ENCODE measurements around the gene KLHDC7B. TPM values are rescaled to one million over a fixed set of nuclear protein-coding genes. Genes with fewer than 3 reads are reported as not detected.
A peak's percentile ranks its signal among the peaks of the same experiment; 100 is the strongest.

The KLHDC7B gene
- total RNA-seq, 1 donor from 2014 or later = 7.2 TPM

DNA sequence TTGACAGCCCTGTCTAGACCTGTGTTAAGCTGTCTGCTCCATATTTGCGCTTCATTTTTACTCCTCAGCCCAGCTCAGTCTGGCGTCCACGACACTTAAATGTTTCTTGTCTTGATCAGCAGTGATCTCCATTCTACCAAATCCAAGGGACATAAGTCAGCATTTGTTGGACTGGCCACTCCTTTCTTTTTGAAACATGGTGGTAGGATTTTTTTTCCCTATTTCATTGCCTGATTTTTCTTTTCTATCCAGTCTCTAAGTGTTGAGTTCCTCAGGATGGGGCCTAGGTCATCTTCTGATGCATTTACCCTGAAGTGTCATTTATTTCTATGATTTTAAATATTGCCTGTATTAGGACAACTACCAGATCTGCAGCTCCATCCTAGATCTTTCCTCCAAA is 36.8 kb upstream of the KLHDC7B start:
- Mint-ChIP-seq H3K9me3 (ENCODE audit: low read depth) (no peaks in the 10 kb centered on the region), H3K4me3 (ENCODE audit: unreplicated experiment) (peak overlapping the region; percentile 89), H3K36me3 (ENCODE audit: low read depth) (peaks cover 1% of the 10 kb centered on the region), H3K4me1 (ENCODE audit: low read depth) (peaks cover 13% of the 10 kb centered on the region), H3K27ac (ENCODE audit: unreplicated experiment) (peak overlapping the region; percentile 94), H3K27me3 (ENCODE audit: low read depth) (no peaks in the 10 kb centered on the region)
- TF ChIP-seq CTCF (IDR thresholded peaks at IDR 0.05) = no peak
- DNase-seq (ENCODE audit: low spot score) = no peak

DNA sequence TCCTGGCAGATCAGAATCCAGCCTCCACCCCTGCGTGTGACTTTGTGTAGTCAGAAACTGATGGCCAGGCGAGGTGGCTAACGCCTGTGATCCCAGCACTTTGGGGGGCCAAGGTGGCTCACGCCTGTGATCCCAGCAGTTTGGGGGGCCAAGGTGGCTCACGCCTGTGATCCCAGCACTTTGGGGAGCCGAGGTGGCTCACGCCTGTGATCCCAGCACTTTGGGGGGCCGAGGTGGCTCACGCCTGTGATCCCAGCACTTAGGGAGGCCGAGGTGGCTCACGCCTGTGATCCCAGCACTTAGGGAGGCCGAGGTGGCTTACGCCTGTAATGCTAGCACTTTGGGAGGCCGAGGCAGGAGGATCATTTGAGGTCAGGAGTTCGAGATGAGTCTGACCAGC is 32.5 kb upstream of the KLHDC7B start:
- Mint-ChIP-seq H3K4me3 (ENCODE audit: unreplicated experiment) (no peak overlapping the region), H3K36me3 (ENCODE audit: low read depth) (peaks cover 5% of the 10 kb centered on the region), H3K4me1 (ENCODE audit: low read depth) (peaks cover 11% of the 10 kb centered on the region), H3K27ac (ENCODE audit: unreplicated experiment) (no peak overlapping the region), H3K9me3 (ENCODE audit: low read depth) (no peaks in the 10 kb centered on the region), H3K27me3 (ENCODE audit: low read depth) (no peaks in the 10 kb centered on the region)
- no peak for TF ChIP-seq CTCF (IDR thresholded peaks at IDR 0.05)
- no peak for DNase-seq (ENCODE audit: low spot score)

DNA sequence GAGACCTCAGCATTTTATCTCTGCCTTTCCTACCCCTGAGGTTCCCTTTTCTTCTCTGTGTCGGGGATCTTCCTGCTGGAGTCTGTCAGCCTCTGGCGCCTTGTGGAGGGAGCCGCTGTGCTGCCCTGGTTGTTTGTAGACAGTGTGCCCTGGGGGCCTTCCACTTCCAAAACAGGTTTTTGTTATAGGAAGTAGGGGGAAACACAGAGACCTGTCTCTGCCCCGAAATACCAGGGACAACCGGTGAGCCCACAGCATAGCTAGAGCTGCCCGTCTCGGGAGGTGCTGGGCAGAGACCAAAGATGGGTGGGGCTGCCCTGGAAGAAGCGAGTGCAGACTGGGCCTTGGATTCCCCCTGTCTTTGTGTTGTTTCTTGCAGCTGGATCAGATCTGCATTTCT is 29.6 kb upstream of the KLHDC7B start:
- Mint-ChIP-seq H3K27ac (ENCODE audit: unreplicated experiment) (no peak overlapping the region), H3K9me3 (ENCODE audit: low read depth) (no peaks in the 10 kb centered on the region), H3K36me3 (ENCODE audit: low read depth) (peaks cover 9% of the 10 kb centered on the region), H3K27me3 (ENCODE audit: low read depth) (no peaks in the 10 kb centered on the region), H3K4me1 (ENCODE audit: low read depth) (no peaks in the 10 kb centered on the region), H3K4me3 (ENCODE audit: unreplicated experiment) (no peak overlapping the region)
- no peak for TF ChIP-seq CTCF (IDR thresholded peaks at IDR 0.05)
- no peak for DNase-seq (ENCODE audit: low spot score)

- Mint-ChIP-seq H3K4me1 (ENCODE audit: low read depth) (no peaks in the 10 kb centered on the region), H3K27ac (ENCODE audit: unreplicated experiment) (no peak overlapping the region), H3K36me3 (ENCODE audit: low read depth) (peaks cover 9% of the 10 kb centered on the region), H3K27me3 (ENCODE audit: low read depth) (no peaks in the 10 kb centered on the region), H3K9me3 (ENCODE audit: low read depth) (no peaks in the 10 kb centered on the region), H3K4me3 (ENCODE audit: unreplicated experiment) (no peak overlapping the region)
- no peak for DNase-seq (ENCODE audit: low spot score)
- TF ChIP-seq CTCF (IDR thresholded peaks at IDR 0.05) = no peak
These were observed 28.8 kb upstream of the KLHDC7B start for GRCh38 chr22:50516891-50517290.

DNA sequence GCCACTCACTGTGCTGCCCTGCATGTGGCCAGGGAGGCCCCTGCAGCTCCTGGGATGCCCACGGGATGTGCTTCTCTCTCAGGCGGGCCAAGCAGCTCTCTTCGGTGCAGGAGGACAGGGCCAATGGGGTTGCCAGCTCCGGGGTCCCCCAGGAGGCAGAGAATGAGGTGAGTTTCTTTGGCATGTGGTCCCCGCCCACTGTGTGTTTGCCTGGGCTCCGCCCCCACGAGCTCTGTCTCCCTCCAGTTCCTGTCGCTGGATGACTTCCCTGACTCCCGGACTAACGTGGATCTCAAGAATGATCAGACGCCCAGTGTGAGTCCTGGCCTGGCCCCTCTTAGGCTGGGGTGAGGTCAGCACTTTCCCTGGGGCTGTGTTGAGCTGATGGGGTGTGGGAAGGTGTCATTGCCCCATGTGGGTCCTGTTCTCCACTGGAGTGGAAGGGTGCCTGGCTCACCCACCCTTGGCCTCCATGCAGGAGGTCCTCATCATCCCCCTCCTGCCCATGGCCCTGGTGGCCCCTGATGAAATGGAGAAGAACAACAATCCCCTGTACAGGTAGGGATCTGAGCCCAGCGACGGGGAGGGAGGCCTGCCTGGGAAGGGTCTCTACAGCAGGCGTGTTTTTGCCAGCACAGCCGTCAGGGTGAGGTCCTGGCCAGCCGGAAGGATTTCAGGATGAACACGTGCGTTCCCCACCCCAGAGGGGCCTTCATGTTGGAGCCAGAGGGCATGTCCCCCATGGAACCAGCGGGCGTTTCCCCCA is 28.0 kb upstream of the KLHDC7B start:
- H3K9me3 Mint-ChIP-seq (ENCODE audit: low read depth) = no peaks in the 10 kb centered on the region
- DNase-seq (ENCODE audit: low spot score) = peak; percentile 82
- H3K27me3 Mint-ChIP-seq (ENCODE audit: low read depth) = no peaks in the 10 kb centered on the region
- no peaks in the 10 kb centered on the region for H3K4me1 Mint-ChIP-seq (ENCODE audit: low read depth)
- TF ChIP-seq CTCF (IDR thresholded peaks at IDR 0.05) = no peak
- H3K4me3 Mint-ChIP-seq (ENCODE audit: unreplicated experiment) = no peak overlapping the region
- H3K36me3 Mint-ChIP-seq (ENCODE audit: low read depth) = peaks cover 8% of the 10 kb centered on the region
- H3K27ac Mint-ChIP-seq (ENCODE audit: unreplicated experiment) = no peak overlapping the region

Measured in chondrocyte (in vitro differentiated cells).